Measurements from ENCODE around the gene MRPS18A. TPM values are rescaled to one million over a fixed set of nuclear protein-coding genes. Genes with fewer than 3 reads are reported as not detected.

The MRPS18A gene
- total and polyA plus RNA-seq, 2 of the 13 experiments (the other 11 are each of a cell fraction or from before 2014, with no cell fraction given), result 87.8 to 89.1 TPM

DNA sequence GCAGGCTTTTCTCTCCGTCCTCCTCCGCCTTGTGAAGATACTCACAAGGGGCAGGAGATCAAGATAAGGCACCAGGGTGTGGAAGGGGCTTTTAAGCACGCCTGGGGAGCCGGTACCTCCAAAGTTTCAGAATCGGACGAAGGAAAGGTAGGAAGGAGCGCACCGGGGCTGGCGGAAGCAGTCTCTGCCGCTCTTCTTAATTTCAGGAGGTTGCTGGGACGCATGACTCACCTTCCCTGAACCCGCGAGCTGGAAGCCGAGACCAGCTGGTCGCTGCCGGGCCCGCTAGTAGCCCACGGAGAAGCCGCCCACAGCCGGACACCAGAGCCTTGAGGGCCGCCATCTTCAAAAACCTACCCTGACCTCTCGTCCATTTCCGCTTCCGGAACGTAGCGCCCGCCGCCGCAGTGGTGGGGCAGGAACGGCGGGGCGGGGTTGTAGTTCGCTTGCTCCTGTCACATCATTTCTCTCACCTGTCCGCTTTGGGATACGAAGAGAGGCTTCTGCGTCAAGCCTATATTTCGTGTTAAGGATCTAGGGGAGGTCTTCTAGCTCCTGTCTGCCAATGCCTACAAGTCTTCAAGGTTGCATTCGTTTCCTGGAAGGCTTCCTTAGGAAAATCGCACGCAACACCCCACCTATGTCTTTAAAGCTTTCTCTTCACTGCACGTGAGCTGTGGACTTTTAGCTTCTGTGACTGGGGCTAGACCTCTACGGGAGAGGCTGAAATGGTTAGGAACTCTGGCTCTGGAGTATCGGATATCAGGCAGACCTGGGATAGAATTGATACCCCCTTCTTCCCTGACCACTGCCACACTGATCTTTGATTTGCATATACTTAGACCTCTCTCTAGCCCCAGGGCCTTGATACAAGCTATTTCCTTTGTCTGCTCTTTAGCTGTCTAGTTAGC is at the start of gene MRPS18A (continued):
- TF ChIP-seq ZNF34 (CRISPR knock-in tag; IDR thresholded peaks at IDR 0.05; ENCODE audit: borderline replicate concordance), result no peak; the same call in 1 of the 2 replicates
- TF ChIP-seq CCDC6 (CRISPR knock-in tag; IDR thresholded peaks at IDR 0.05), result peak; percentile 79; the same call in 1 of the 2 replicates
- no peak for TF ChIP-seq RELA (CRISPR knock-in tag; IDR thresholded peaks at IDR 0.05)
- TF ChIP-seq, protein P1, sequence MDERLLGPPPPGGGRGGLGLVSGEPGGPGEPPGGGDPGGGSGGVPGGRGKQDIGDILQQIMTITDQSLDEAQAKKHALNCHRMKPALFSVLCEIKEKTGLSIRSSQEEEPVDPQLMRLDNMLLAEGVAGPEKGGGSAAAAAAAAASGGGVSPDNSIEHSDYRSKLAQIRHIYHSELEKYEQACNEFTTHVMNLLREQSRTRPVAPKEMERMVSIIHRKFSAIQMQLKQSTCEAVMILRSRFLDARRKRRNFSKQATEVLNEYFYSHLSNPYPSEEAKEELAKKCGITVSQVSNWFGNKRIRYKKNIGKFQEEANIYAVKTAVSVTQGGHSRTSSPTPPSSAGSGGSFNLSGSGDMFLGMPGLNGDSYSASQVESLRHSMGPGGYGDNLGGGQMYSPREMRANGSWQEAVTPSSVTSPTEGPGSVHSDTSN (CRISPR knock-in tag; IDR thresholded peaks at IDR 0.05), result peak; percentile 65; the same call in 1 of the 2 replicates
- no peak for TF ChIP-seq MED8 (CRISPR knock-in tag; IDR thresholded peaks at IDR 0.05; ENCODE audit: insufficient replicate concordance)
- peak; percentile 76 for TF ChIP-seq KLF6 (CRISPR knock-in tag; IDR thresholded peaks at IDR 0.05)
- TF ChIP-seq, protein P2, sequence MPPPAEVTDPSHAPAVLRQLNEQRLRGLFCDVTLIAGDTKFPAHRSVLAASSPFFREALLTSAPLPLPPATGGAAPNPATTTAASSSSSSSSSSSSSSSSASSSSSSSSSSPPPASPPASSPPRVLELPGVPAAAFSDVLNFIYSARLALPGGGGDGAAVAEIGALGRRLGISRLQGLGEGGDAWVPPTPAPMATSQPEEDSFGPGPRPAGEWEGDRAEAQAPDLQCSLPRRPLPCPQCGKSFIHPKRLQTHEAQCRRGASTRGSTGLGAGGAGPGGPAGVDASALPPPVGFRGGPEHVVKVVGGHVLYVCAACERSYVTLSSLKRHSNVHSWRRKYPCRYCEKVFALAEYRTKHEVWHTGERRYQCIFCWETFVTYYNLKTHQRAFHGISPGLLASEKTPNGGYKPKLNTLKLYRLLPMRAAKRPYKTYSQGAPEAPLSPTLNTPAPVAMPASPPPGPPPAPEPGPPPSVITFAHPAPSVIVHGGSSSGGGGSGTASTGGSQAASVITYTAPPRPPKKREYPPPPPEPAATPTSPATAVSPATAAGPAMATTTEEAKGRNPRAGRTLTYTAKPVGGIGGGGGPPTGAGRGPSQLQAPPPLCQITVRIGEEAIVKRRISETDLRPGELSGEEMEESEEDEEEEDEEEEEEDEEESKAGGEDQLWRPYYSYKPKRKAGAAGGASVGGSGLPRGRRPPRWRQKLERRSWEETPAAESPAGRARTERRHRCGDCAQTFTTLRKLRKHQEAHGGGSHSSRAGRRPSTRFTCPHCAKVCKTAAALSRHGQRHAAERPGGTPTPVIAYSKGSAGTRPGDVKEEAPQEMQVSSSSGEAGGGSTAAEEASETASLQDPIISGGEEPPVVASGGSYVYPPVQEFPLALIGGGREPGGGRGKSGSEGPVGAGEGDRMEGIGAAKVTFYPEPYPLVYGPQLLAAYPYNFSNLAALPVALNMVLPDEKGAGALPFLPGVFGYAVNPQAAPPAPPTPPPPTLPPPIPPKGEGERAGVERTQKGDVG (CRISPR knock-in tag; IDR thresholded peaks at IDR 0.05; ENCODE audit: borderline replicate concordance), result no peak
- peak; percentile 79 for TF ChIP-seq ZFX (CRISPR knock-in tag; IDR thresholded peaks at IDR 0.05; ENCODE audit: low read depth)
- TF ChIP-seq U2AF1 (optimal IDR thresholded peaks at IDR 0.05; ENCODE audit: low read depth, low read length), result no peak
- no peak for TF ChIP-seq ZNF160 (CRISPR knock-in tag; IDR thresholded peaks at IDR 0.05)
- TF ChIP-seq SMAD1 (CRISPR knock-in tag; IDR thresholded peaks at IDR 0.05; ENCODE audit: borderline replicate concordance, low read depth), result no peak; the same call in 1 of the 2 replicates
- TF ChIP-seq ZSCAN12 (CRISPR knock-in tag; IDR thresholded peaks at IDR 0.05), result no peak
- TF ChIP-seq, protein P3, sequence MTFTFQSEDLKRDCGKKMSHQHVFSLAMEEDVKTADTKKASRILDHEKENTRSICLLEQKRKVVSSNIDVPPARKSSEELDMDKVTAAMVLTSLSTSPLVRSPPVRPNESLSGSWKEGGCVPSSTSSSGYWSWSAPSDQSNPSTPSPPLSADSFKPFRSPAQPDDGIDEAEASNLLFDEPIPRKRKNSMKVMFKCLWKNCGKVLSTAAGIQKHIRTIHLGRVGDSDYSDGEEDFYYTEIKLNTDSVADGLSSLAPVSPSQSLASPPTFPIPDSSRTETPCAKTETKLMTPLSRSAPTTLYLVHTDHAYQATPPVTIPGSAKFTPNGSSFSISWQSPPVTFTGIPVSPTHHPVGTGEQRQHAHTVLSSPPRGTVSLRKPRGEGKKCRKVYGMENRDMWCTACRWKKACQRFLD (CRISPR knock-in tag; IDR thresholded peaks at IDR 0.05; ENCODE audit: borderline replicate concordance), result peak; percentile 78; the same call in 1 of the 2 replicates
- TF ChIP-seq SP4 (CRISPR knock-in tag; IDR thresholded peaks at IDR 0.05), result peak; percentile 86
- TF ChIP-seq, protein P4, sequence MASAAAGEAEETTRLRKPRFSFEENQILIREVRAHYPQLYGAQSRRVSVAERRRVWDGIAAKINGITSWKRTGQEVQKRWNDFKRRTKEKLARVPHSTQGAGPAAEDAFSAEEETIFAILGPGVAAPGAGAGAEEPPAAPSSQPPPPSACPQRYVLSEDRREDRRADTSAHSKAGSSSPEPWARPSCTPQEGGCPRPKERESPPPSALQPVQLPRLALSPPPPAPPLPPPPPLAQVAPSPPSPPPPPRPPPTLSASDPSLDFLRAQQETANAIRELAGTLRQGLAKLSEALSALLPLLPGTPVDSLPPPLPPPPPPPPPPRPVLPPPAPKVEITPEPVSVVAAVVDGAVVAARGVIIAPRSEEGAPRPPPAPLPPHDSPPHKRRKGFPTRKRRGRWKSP (CRISPR knock-in tag; IDR thresholded peaks at IDR 0.05), result peak; percentile 76; the same call in 1 of the 2 replicates
- TF ChIP-seq, protein P5, sequence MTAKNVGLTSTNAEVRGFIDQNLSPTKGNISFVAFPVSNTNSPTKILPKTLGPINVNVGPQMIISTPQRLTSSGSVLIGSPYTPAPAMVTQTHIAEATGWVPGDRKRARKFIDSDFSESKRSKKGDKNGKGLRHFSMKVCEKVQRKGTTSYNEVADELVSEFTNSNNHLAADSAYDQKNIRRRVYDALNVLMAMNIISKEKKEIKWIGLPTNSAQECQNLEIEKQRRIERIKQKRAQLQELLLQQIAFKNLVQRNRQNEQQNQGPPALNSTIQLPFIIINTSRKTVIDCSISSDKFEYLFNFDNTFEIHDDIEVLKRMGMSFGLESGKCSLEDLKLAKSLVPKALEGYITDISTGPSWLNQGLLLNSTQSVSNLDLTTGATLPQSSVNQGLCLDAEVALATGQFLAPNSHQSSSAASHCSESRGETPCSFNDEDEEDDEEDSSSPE (CRISPR knock-in tag; IDR thresholded peaks at IDR 0.05), result peak; percentile 81
- TF ChIP-seq ZNF292 (CRISPR knock-in tag; IDR thresholded peaks at IDR 0.05; ENCODE audit: borderline replicate concordance, low read depth), result no peak
- TF ChIP-seq, protein P6, sequence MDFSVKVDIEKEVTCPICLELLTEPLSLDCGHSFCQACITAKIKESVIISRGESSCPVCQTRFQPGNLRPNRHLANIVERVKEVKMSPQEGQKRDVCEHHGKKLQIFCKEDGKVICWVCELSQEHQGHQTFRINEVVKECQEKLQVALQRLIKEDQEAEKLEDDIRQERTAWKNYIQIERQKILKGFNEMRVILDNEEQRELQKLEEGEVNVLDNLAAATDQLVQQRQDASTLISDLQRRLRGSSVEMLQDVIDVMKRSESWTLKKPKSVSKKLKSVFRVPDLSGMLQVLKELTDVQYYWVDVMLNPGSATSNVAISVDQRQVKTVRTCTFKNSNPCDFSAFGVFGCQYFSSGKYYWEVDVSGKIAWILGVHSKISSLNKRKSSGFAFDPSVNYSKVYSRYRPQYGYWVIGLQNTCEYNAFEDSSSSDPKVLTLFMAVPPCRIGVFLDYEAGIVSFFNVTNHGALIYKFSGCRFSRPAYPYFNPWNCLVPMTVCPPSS (IDR thresholded peaks at IDR 0.05), result no peak

Measured in HepG2 (cell line).